GM23248 (cell line): ENCODE measurements around the gene TMCO4. TPM values are rescaled to one million over a fixed set of nuclear protein-coding genes. Genes with fewer than 3 reads are reported as not detected.
"Not testable (repeated sequence)": the region's sequence is repeated elsewhere in the genome, so short reads cannot be mapped to it uniquely, and the experiment has no call there.

ENCODE experiments used
- DNase-seq: peaks from one replicate; pipeline ENCODE4 v3.0.0-alpha.2; 2015
- H2AFZ ChIP-seq: fragments of 200-600 bp; sonication (generic); 2 replicates; pipeline ENCODE4 v1.6.1; 2016; ENCODE audit warnings: antibody characterized with exemption
- H3F3A ChIP-seq: fragments of 200-600 bp; sonication (generic); 2 replicates; pipeline ENCODE4 v1.6.1; 2016; ENCODE audit warnings: mild to moderate bottlenecking, antibody characterized with exemption, mixed run types; ENCODE audit not compliant: insufficient read depth
- H3K27ac ChIP-seq: fragments of 200-600 bp; sonication (generic); 2 replicates; pipeline ENCODE4 v1.5.1; 2016; ENCODE audit warnings: mild to moderate bottlenecking
- H3K27me3 ChIP-seq: fragments of 200-600 bp; sonication (generic); replicated peaks from 2 replicates; pipeline ENCODE4 v1.6.1; 2016; ENCODE audit warnings: mild to moderate bottlenecking; ENCODE audit not compliant: insufficient read depth
- H3K36me3 ChIP-seq: fragments of 200-600 bp; sonication (generic); 2 replicates; pipeline ENCODE4 v1.6.1; 2016; ENCODE audit warnings: low read depth, mild to moderate bottlenecking
- H3K4me1 ChIP-seq: fragments of 200-600 bp; sonication (generic); 2 replicates; pipeline ENCODE4 v1.6.1; 2016; ENCODE audit warnings: mild to moderate bottlenecking; ENCODE audit not compliant: insufficient read depth
- H3K4me2 ChIP-seq: fragments of 200-600 bp; sonication (generic); one replicate; pipeline ENCODE4 v1.6.1; 2016; ENCODE audit warnings: mild to moderate bottlenecking; ENCODE audit not compliant: unreplicated experiment
- H3K4me3 ChIP-seq: fragments of 200-600 bp; sonication (generic); 2 replicates; pipeline ENCODE4 v1.5.1; 2016; ENCODE audit warnings: mild to moderate bottlenecking
- H3K79me2 ChIP-seq: fragments of 200-600 bp; sonication (generic); 2 replicates; pipeline ENCODE4 v1.6.1; 2016; ENCODE audit warnings: mild to moderate bottlenecking; ENCODE audit not compliant: insufficient read depth
- H3K9ac ChIP-seq: fragments of 200-600 bp; sonication (generic); 2 replicates; pipeline ENCODE4 v1.6.1; 2016; ENCODE audit warnings: mild to moderate bottlenecking
- H3K9me2 ChIP-seq: fragments of 200-600 bp; sonication (generic); 2 replicates; pipeline ENCODE4 v1.6.1; 2016; ENCODE audit warnings: mixed run types, mild to moderate bottlenecking, moderate library complexity; ENCODE audit not compliant: insufficient read depth
- H3K9me3 ChIP-seq: fragments of 200-600 bp; sonication (generic); one replicate; pipeline ENCODE4 v1.6.1; 2017; ENCODE audit warnings: low read depth
- H4K20me1 ChIP-seq: fragments of 200-600 bp; sonication (generic); 2 replicates; pipeline ENCODE4 v1.6.0; 2016; ENCODE audit not compliant: insufficient read depth
- EZH2 ChIP-seq: fragments of 200-600 bp; sonication (generic); IDR thresholded peaks from 2 replicates; pipeline ENCODE4 v1.6.1; 2018; ENCODE audit warnings: antibody characterized with exemption, mild to moderate bottlenecking; ENCODE audit not compliant: insufficient read depth, poor library complexity, severe bottlenecking
- EZH2phosphoT487 ChIP-seq: fragments of 200-600 bp; sonication (generic); IDR thresholded peaks from 2 replicates; pipeline ENCODE4 v1.6.1; 2018; ENCODE audit warnings: antibody characterized with exemption, moderate library complexity, mild to moderate bottlenecking, low read depth; ENCODE audit not compliant: insufficient read depth
- WGBS, 2 experiments: methylation state at CpG; one replicate each; pipeline ENCODE4 v1.1.6; 2015 to 2017; ENCODE audit warnings: low lambda C conversion rate in 2 of 2, low coverage in 1 of 2; ENCODE audit errors: missing lambda C conversion rate in 2 of 2; 5-methylcytosine and 5-hydroxymethylcytosine counted together
- in situ Hi-C: fragments of 300-500 bp; cut with MboI; formaldehyde crosslinking; loops from 2 replicates; pipeline ENCODE4 v1.15.0; 2020
- polyA plus RNA-seq: library from polyadenylated mRNA; unstranded; fragments of >200 nt; fragmentation: Nextera tagmentation; extraction: Ambion mirVana; gene quantifications from 2 replicates; pipeline ENCODE4 v1.2.1, GENCODE V29; 2016
- total RNA-seq: library from RNA; depleted of rRNA; stranded (reverse); fragments of >200 nt; shearing (Covaris generic); gene quantifications from 2 replicates; pipeline ENCODE4 v1.2.3, GENCODE V29; 2014

Gene TMCO4
- total and polyA plus RNA-seq, 2 experiments from 2014 or later = 10.5 to 24.5 TPM

DNA sequence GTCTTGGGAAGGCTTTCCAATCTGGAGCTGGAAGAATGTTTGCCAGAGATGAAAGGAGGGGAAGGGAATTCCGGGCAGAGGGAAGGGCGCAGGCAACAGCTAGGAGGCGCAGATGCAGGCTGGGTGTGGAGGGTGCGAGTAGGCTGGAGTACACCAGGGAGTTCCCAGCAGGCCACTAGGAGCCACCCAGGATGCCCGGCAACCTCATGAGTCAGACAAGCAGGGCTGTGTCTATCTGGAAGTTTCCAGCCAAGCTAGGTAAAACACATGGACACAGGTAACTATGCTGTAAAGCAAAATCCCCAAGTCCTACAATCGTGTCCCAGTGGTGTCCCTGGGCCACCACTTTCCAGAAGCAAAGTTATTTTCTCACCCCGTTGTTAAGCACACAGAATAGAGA lies 156.6 kb downstream of the TMCO4 start:
- in situ Hi-C loops = loop anchor here (10.0 kb wide), 1 partner anchor 248 kb away; no protein-coding TSS in a partner anchor
- H3F3A ChIP-seq = peaks cover 16% of the 10 kb centered on the region
- peaks cover 18% of the 10 kb centered on the region for H3K4me1 ChIP-seq
- peak overlapping the region; percentile 88 for H2AFZ ChIP-seq
- no peaks in the 10 kb centered on the region for H4K20me1 ChIP-seq
- DNase-seq = peak; percentile 82
- no peaks in the 10 kb centered on the region for H3K9me2 ChIP-seq
- no peaks in the 10 kb centered on the region for H3K36me3 ChIP-seq
- no peaks in the 10 kb centered on the region for H3K27me3 ChIP-seq
- H3K4me3 ChIP-seq = peak overlapping the region; percentile 96
- H3K9ac ChIP-seq = peak overlapping the region; percentile 87
- H3K27ac ChIP-seq = peak overlapping the region; percentile 79
- H3K79me2 ChIP-seq = peaks cover 43% of the 10 kb centered on the region
- WGBS, 2 experiments = 12 to 19% methylated on average over 7 of the region's 7 CpGs
- peak overlapping the region; percentile 84 for H3K4me2 ChIP-seq
- no peak for TF ChIP-seq EZH2
- TF ChIP-seq EZH2phosphoT487 = no peak
- no peaks in the 10 kb centered on the region for H3K9me3 ChIP-seq

DNA sequence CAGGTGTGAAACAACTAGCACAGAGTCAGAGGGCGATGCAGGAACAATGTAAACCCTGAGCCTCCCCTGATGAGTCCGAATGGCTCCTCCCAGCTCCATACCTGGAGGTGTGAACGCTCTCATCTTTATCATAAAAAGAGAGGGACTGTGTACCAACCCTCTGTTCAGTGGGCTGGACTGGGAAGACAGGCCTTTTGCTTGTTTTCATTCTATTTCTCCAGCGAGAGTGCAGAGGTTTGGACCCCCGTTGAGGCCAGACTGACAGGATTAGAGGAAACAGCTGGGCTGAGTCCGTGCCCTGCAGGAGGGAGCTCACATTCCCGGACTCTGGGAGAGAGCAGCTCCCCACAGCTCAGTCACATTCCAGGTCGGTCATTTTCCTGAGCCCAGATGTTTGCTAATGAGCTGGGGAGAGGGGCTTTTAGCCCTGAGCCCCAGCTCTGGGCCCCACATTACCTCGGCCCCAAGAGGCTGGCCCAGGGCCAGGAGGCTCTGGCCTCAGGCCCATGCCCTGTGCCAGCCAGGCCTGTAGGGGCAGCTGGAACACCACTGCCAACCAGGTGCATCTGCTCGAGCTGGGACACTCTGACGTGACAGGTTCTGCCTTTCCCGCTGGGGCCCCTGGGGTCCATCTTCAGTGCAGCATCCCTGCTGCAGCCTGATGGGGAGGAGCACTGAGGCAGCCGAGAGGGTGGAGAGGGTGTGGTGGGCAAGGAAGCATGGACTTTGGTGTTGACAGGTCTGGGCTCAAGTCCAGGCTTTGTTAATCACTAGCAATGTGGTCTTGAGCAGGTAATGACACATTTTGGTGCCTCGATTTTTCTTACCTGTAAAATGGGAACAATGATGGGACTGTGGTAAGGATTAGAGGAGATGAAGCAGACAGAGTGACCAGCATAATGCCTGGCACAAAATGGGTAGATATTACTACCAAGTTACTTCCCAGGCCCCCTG lies 159.1 kb downstream of the TMCO4 start:
- 40 to 44% methylated on average over 14 of the region's 14 CpGs for WGBS, 2 experiments
- peaks cover 19% of the 10 kb centered on the region for H3K79me2 ChIP-seq
- H4K20me1 ChIP-seq = no peaks in the 10 kb centered on the region
- no peaks in the 10 kb centered on the region for H3K9me3 ChIP-seq
- H3K36me3 ChIP-seq = no peaks in the 10 kb centered on the region
- H3K4me3 ChIP-seq = no peak overlapping the region
- DNase-seq = peak; percentile 19
- H3K27ac ChIP-seq = no peak overlapping the region
- H3F3A ChIP-seq = peaks cover 8% of the 10 kb centered on the region; the same call in 1 of the 2 replicates
- H3K4me2 ChIP-seq = no peak overlapping the region
- in situ Hi-C loops = loop anchor here (10.0 kb wide), 1 partner anchor 246 kb away; no protein-coding TSS in a partner anchor
- TF ChIP-seq EZH2 (no peak), EZH2phosphoT487 (no peak)
- H3K4me1 ChIP-seq = peaks cover 9% of the 10 kb centered on the region
- no peak overlapping the region for H2AFZ ChIP-seq
- no peak overlapping the region for H3K9ac ChIP-seq
- no peaks in the 10 kb centered on the region for H3K27me3 ChIP-seq
- H3K9me2 ChIP-seq = no peaks in the 10 kb centered on the region

- no peak for TF ChIP-seq EZH2phosphoT487
- TF ChIP-seq EZH2 = no peak
- H3K9ac ChIP-seq = no peak overlapping the region
- in situ Hi-C loops = loop anchor here (10.0 kb wide), 1 partner anchor 245 kb away; no protein-coding TSS in a partner anchor
- WGBS, 2 experiments = 31 to 33% methylated on average over 3 of the region's 3 CpGs
- no peaks in the 10 kb centered on the region for H4K20me1 ChIP-seq
- no peak overlapping the region for H3K27ac ChIP-seq
- peaks cover 12% of the 10 kb centered on the region for H3K79me2 ChIP-seq
- no peaks in the 10 kb centered on the region for H3K9me2 ChIP-seq
- H3K4me1 ChIP-seq = peaks cover 9% of the 10 kb centered on the region; the same call in 1 of the 2 replicates
- H3K27me3 ChIP-seq = no peaks in the 10 kb centered on the region
- H3K4me2 ChIP-seq = no peak overlapping the region
- H3K4me3 ChIP-seq = no peak overlapping the region
- peaks cover 8% of the 10 kb centered on the region; the same call in 1 of the 2 replicates for H3F3A ChIP-seq
- no peaks in the 10 kb centered on the region for H3K36me3 ChIP-seq
- peak; percentile 67 for DNase-seq
- no peaks in the 10 kb centered on the region for H3K9me3 ChIP-seq
- H2AFZ ChIP-seq = no peak overlapping the region
These were observed 159.7 kb downstream of the TMCO4 start for GRCh38 chr1:19639999-19640362.

DNA sequence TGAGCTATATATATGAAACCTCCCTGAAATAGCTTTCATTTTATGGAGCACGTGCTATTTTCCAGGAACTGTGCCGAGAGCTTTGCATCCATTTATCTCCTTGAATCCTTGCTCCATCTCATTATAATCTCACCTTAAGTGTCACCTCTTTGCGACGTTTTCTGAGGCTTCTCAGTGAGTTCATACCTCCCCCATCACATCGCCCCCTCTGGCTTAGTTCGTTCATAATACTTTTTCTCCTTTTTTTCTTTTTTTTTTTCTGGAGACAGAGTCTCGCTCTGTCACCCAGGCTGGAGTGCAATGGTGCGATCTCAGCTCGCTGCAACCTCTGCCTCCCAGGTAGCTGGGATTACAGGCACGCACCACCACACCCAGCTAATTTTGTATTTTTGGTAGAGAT lies 160.5 kb downstream of the TMCO4 start:
- H3K9me2 ChIP-seq, in situ Hi-C loops, H3K36me3 ChIP-seq, H3K4me3 ChIP-seq, H3K9ac ChIP-seq, H2AFZ ChIP-seq, H3K4me2 ChIP-seq, H3K9me3 ChIP-seq, H3F3A ChIP-seq, H3K27me3 ChIP-seq, H3K79me2 ChIP-seq, H3K4me1 ChIP-seq, H4K20me1 ChIP-seq, DNase-seq, H3K27ac ChIP-seq: not testable (repeated sequence)
- 76 to 81% methylated on average over 9 to 10 of the region's 10 CpGs for WGBS, 2 experiments
